ENCODE measurements around the gene UBN2. TPM values are rescaled to one million over a fixed set of nuclear protein-coding genes. Genes with fewer than 3 reads are reported as not detected.
"Not testable (repeated sequence)": the region's sequence is repeated elsewhere in the genome, so short reads cannot be mapped to it uniquely, and the experiment has no call there.

UBN2 gene
- total and polyA plus RNA-seq, 10 donors: 1.2 to 23.4 (median 18.0) TPM

GRCh38 chr7:139328375-139328774, 97.3 kb downstream of the UBN2 start:
- intact Hi-C loops (cut with DNase I; ENCODE audit: low total_unique reads): no loop called here
- Histone ChIP-seq H3K36me3 (no peaks in the 10 kb centered on the region), H3K27ac (no peak overlapping the region), H3K9me3 (no peaks in the 10 kb centered on the region), H3K27me3 (replicated peaks in 1 of 7) (no peaks in the 10 kb centered on the region), H3K4me3 (no peak overlapping the region), H3K4me1 (no peaks in the 10 kb centered on the region)
- TF ChIP-seq POLR2AphosphoS5 (IDR thresholded peaks at IDR 0.05) (no peak), CTCF (IDR thresholded peaks at IDR 0.05 in 8 of 11, conservative IDR thresholded peaks at IDR 0.05 in 3 of 11) (no peak), POLR2A (IDR thresholded peaks at IDR 0.05) (no peak)
- 60 to 85% (median 78%) methylated on average over 2 of the region's 2 CpGs for WGBS, 5 donors
- no peak for DNase-seq

DNA sequence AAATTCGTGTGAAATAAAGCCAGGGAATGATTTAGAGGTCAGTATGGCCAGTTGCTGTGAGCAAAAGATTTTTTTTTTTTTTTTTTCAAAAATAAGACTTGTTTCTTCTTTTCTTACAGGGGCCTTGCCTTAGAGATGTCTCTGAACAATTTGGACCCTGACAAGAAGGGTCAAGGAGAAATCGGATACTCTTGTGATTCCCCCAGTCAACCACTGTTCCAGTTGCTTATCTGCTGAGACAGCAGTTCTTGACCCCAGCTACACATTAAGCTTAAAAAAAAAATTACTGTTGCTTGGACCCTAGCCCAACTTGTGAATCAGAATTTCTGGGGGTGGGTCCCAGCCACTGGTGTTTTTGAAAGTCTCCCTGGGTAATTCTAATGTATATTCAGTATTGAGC, 98.1 kb downstream of the UBN2 start:
- Histone ChIP-seq H3K27ac (no peak overlapping the region), H3K9me3 (no peaks in the 10 kb centered on the region), H3K36me3 (no peaks in the 10 kb centered on the region), H3K27me3 (replicated peaks in 1 of 7) (no peaks in the 10 kb centered on the region), H3K4me3 (no peak overlapping the region), H3K4me1 (no peaks in the 10 kb centered on the region)
- DNase-seq: no peak
- WGBS, 5 donors: 40 to 69% (median 60%) methylated on average over 2 of the region's 2 CpGs
- intact Hi-C loops (cut with DNase I; ENCODE audit: low total_unique reads): no loop called here
- TF ChIP-seq CTCF (IDR thresholded peaks at IDR 0.05 in 8 of 11, conservative IDR thresholded peaks at IDR 0.05 in 3 of 11) (no peak), POLR2A (IDR thresholded peaks at IDR 0.05) (no peak), POLR2AphosphoS5 (IDR thresholded peaks at IDR 0.05) (no peak)

- Histone ChIP-seq H3K4me3 (no peak overlapping the region), H3K4me1 (no peaks in the 10 kb centered on the region), H3K36me3 (no peaks in the 10 kb centered on the region), H3K9me3 (no peaks in the 10 kb centered on the region), H3K27ac (no peak overlapping the region), H3K27me3 (replicated peaks in 1 of 7) (no peaks in the 10 kb centered on the region)
- DNase-seq: no peak
- intact Hi-C loops (cut with DNase I; ENCODE audit: low total_unique reads): no loop called here
- 75 to 82% (median 79%) methylated on average over 3 of the region's 3 CpGs for WGBS, 5 donors
- no peak for TF ChIP-seq POLR2A (IDR thresholded peaks at IDR 0.05)
- TF ChIP-seq POLR2AphosphoS5 (IDR thresholded peaks at IDR 0.05): no peak
- no peak for TF ChIP-seq CTCF (IDR thresholded peaks at IDR 0.05 in 8 of 11, conservative IDR thresholded peaks at IDR 0.05 in 3 of 11)
Observed at GRCh38 chr7:139330333-139331030, 99.4 kb downstream of the UBN2 start.

GRCh38 chr7:139332697-139333359, 101.8 kb downstream of the UBN2 start:
- H3K27ac ChIP-seq: no peak overlapping the region
- H3K4me1 ChIP-seq: no peaks in the 10 kb centered on the region
- no peaks in the 10 kb centered on the region for H3K36me3 ChIP-seq
- H3K4me3 ChIP-seq: no peak overlapping the region
- no peaks in the 10 kb centered on the region for H3K27me3 ChIP-seq (replicated peaks in 1 of 7)
- no peak for DNase-seq
- 83 to 96% (median 86%) methylated on average over 5 of the region's 5 CpGs for WGBS, 5 donors
- H3K9me3 ChIP-seq: no peaks in the 10 kb centered on the region
- TF ChIP-seq POLR2A (IDR thresholded peaks at IDR 0.05): no peak
- intact Hi-C loops (cut with DNase I; ENCODE audit: low total_unique reads): no loop called here

DNA sequence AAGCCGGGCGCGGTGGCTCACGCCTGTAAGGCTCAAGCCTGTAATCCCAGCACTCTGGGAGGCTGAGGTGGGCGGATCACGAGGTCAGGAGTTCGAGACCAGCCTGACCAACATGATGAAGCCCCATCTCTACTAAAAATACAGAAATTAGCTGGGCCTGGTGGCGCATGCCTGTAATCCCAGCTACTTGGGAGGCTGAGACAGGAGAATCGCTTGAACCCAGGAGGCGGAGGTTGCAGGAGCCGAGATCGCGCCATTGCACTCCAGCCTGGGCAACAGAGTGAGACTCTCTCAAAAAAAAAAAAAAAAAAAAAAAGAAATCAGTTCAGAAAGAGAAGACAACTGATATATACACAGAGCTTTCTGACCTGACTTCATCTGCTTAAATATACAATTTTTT, 102.4 kb downstream of the UBN2 start:
- H3K9me3 ChIP-seq; H3K27me3 ChIP-seq (replicated peaks in 1 of 7); H3K36me3 ChIP-seq; H3K27ac ChIP-seq; H3K4me3 ChIP-seq; intact Hi-C loops (cut with DNase I; ENCODE audit: low total_unique reads); H3K4me1 ChIP-seq; DNase-seq: not testable (repeated sequence)
- 94 to 97% (median 95%) methylated on average over 13 of the region's 13 CpGs for WGBS, 5 donors

Data from spleen (tissue), 11 donors.